HepG2 (cell line): ENCODE measurements around the gene ANAPC1. TPM values are rescaled to one million over a fixed set of nuclear protein-coding genes. Genes with fewer than 3 reads are reported as not detected.
"Not testable (repeated sequence)": the region's sequence is repeated elsewhere in the genome, so short reads cannot be mapped to it uniquely, and the experiment has no call there.

Source experiments
- ATAC-seq: fragments of 200-7000 bp; cut with Tn5 transposase; 3 replicates; pipeline ENCODE4 v1.9.1; 2020; ENCODE audit warnings: mild to moderate bottlenecking, moderate library complexity
- BruUV-seq: library from RNA; stranded (reverse); fragments of 400-500 nt; replicated peaks from 2 replicates; lab custom pipeline; 2021; lab: Mats Ljungman, UMichigan
- CTCF ChIA-PET: fragments of 300-600 bp; formaldehyde crosslinking; extraction: SDS; loops from one replicate; lab custom pipeline; 2021; ENCODE audit warnings: low total read pairs, inconsistent platforms, low intra/inter-chr PET ratio; lab: Yijun Ruan, JAX
- POLR2A ChIA-PET: fragments of 350-600 bp; sonication (Branson Sonifier 250); formaldehyde crosslinking; loops from one replicate; lab custom pipeline; 2020; ENCODE audit warnings: antibody characterized with exemption, inconsistent platforms; lab: Yijun Ruan, JAX
- DNase-seq: peaks from one replicate; pipeline ENCODE4 v3.0.0-alpha.2; 2015; ENCODE audit warnings: low spot score
- FAIRE-seq: peaks from 3 replicates; lab custom pipeline; 2011; peaks lifted over from hg19 to GRCh38; lab: Jason Lieb, UNC
- H2AFZ ChIP-seq: one replicate; pipeline ENCODE4 v1.6.1; 2011; ENCODE audit warnings: low read length, inconsistent platforms
- H3K27ac ChIP-seq: fragments of 300-600 bp; 3 replicates; pipeline ENCODE4 v1.8.0; 2011; ENCODE audit warnings: mixed run types, mild to moderate bottlenecking, mixed read lengths, low read length, inconsistent platforms; ENCODE audit not compliant: insufficient read depth; ENCODE audit errors: extremely low read length
- H3K27me3 ChIP-seq, 2 experiments: fragments of 200-600 bp in 1 of 2; 2 replicates in 1 of 2; 3 replicates in 1 of 2; pipeline versions ENCODE4 v1.6.0 to v1.8.0; 2011; ENCODE audit warnings: low read length in 2 of 2, mild to moderate bottlenecking in 2 of 2, moderate library complexity in 2 of 2, inconsistent platforms in 1 of 2; ENCODE audit not compliant: insufficient read depth in 2 of 2, control insufficient read depth in 1 of 2
- H3K36me3 ChIP-seq, 2 experiments: fragments of 200-600 bp in 1 of 2; replicated peaks in 1 of 2; 2 replicates in 1 of 2; 3 replicates in 1 of 2; pipeline versions ENCODE4 v1.5.1 to v1.8.0; 2011; ENCODE audit warnings: low read length in 2 of 2, inconsistent platforms in 1 of 2; ENCODE audit not compliant: insufficient read depth in 2 of 2, control insufficient read depth in 1 of 2
- H3K4me1 ChIP-seq: 2 replicates; pipeline ENCODE4 v1.5.1; 2012; ENCODE audit warnings: low read length, inconsistent platforms; ENCODE audit not compliant: insufficient read depth
- H3K4me2 ChIP-seq: 2 replicates; pipeline ENCODE4 v1.6.0; 2011; ENCODE audit warnings: low read depth, low read length, inconsistent platforms
- H3K4me3 ChIP-seq, 3 experiments: fragments of 200-600 bp in 1 of 3; sonication (generic), shearing (Covaris generic) in 1 of 3; replicated peaks in 1 of 3; 2 replicates each; pipeline ENCODE4 v1.5.1; 2011 to 2016; ENCODE audit warnings: low read length in 3 of 3, inconsistent platforms in 2 of 3, low read depth in 2 of 3, mild to moderate bottlenecking in 2 of 3, control low read depth in 1 of 3, mixed read lengths in 1 of 3; ENCODE audit not compliant: insufficient read depth in 1 of 3
- H3K79me2 ChIP-seq: one replicate; pipeline ENCODE4 v1.6.1; 2011; ENCODE audit warnings: low read length, inconsistent platforms; ENCODE audit not compliant: insufficient read depth
- H3K9ac ChIP-seq: 2 replicates; pipeline ENCODE4 v1.6.0; 2011; ENCODE audit warnings: mild to moderate bottlenecking, low read depth, low read length, inconsistent platforms; ENCODE audit not compliant: insufficient read depth
- H3K9me3 ChIP-seq: 2 replicates; pipeline ENCODE4 v1.5.1; 2012; ENCODE audit warnings: mild to moderate bottlenecking, low read length
- H4K20me1 ChIP-seq: 2 replicates; pipeline ENCODE4 v1.6.0; 2011; ENCODE audit warnings: inconsistent platforms, mild to moderate bottlenecking, low read length, moderate library complexity; ENCODE audit not compliant: insufficient read depth
- STAG1 ChIP-seq: sonication (generic); formaldehyde crosslinking; IDR thresholded peaks from 2 replicates; pipeline ENCODE4 v1.4.0; 2020; ENCODE audit warnings: missing genetic modification reagents
- WGBS: methylation state at CpG from one replicate; pipeline ENCODE4 v1.1.6; 2017; ENCODE audit warnings: low lambda C conversion rate; 5-methylcytosine and 5-hydroxymethylcytosine counted together
- in situ Hi-C: cut with HindIII; loops from 2 replicates; pipeline ENCODE4 v1.10.0; 2017; ENCODE audit warnings: low pct_unique_long_range_greater_than_20kb; ENCODE audit not compliant: extremely low pct_ligation_motif_present
- intact Hi-C: fragments of 100-400 bp; cut with micrococcal nuclease; formaldehyde crosslinking; loops from one replicate; pipeline ENCODE4 v1.10.0; 2022; ENCODE audit not compliant: unreplicated experiment
- polyA plus RNA-seq, 8 experiments: library from polyadenylated mRNA; depleted of rRNA in 3 of 8; stranded (reverse) in 7 of 8; unstranded in 1 of 8; fragments of >200 nt; fragmentation: Illumina TruSeq in 4 of 8; extraction: Trizol in 4 of 8; gene quantifications; 2 replicates each; pipeline versions ENCODE4 v1.2.1 to v1.2.3, GENCODE V29; 2011 to 2016; ENCODE audit warnings: low read depth in 4 of 8, missing spikeins in 1 of 8, mixed read lengths in 1 of 8; ENCODE audit not compliant: insufficient read depth in 1 of 8
- total RNA-seq, 5 experiments: library from RNA; depleted of rRNA; stranded (reverse); fragments of >200 nt; fragmentation: Illumina TruSeq; extraction: Trizol; gene quantifications; 2 replicates each; pipeline ENCODE4 v1.2.3, GENCODE V29; 2016; ENCODE audit warnings: low read depth in 1 of 5
- TF ChIP-seq, protein P1 (sequence below): sonication (generic); formaldehyde crosslinking; IDR thresholded peaks from 2 replicates; pipeline ENCODE4 v1.5.0; 2020; ENCODE audit warnings: mild to moderate bottlenecking, missing genetic modification reagents, moderate library complexity

The ANAPC1 gene
- total and polyA plus RNA-seq, 2 of the 13 experiments (the other 11 are each of a cell fraction or from before 2014, with no cell fraction given), result 50.0 to 89.7 TPM

DNA sequence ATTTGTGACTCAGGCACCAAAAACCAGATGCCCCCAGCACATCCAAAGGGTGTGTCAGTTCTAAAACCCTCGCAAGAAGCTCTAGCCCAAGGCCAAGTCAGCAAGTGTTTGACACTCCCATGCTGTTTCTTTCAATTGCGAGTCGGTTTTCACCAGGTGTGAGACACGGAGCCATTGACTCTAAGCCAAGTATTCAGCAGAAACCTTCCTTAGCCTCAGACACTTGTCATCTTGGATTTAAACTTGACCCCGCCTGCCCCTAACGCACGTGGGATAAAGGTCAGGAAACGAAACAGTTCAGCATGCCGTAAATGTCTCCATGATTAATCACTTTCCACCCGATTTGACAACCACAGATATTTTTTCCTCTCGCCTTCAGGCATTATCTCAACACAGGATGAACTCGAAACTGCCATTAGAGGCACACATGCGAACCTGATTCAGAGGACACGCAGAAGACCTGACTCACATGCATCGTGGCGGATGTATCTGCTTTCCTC lies 156.3 kb downstream of the ANAPC1 start:
- H3K27ac ChIP-seq, H3K9me3 ChIP-seq, H4K20me1 ChIP-seq, H3K4me2 ChIP-seq, BruUV-seq, ATAC-seq, H3K4me1 ChIP-seq, H3K36me3 ChIP-seq, DNase-seq, H3K27me3 ChIP-seq, POLR2A ChIA-PET, CTCF ChIA-PET, H2AFZ ChIP-seq, intact Hi-C loops, in situ Hi-C loops, H3K79me2 ChIP-seq, FAIRE-seq, H3K9ac ChIP-seq, H3K4me3 ChIP-seq: not testable (repeated sequence)
- 52% methylated on average over 10 of the region's 16 CpGs for WGBS

DNA sequence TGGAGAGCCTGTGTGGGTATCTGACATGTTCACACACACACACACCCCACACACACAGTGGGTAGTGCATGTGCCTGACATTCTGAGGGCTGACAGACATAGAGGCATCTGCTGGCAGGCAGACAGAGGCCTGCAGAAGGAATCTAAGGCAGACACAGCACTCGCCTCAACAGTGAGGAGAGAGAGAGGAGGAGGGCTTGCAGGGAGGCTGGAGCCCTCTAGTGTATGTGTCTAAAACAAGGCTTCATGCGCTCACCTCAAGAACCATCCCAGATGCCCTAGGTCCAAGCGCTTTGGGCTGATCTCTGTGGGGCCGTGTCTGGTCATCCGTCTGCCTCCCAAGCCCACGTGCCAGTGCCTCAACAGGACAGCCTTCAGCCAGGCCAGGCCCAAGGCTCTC lies 158.3 kb downstream of the ANAPC1 start:
- H3K4me3 ChIP-seq, H3K79me2 ChIP-seq, H2AFZ ChIP-seq, H3K27me3 ChIP-seq, BruUV-seq, H3K4me2 ChIP-seq, H3K9ac ChIP-seq, H3K27ac ChIP-seq, H4K20me1 ChIP-seq, CTCF ChIA-PET, POLR2A ChIA-PET, H3K36me3 ChIP-seq, H3K4me1 ChIP-seq, intact Hi-C loops, H3K9me3 ChIP-seq, in situ Hi-C loops: not testable (repeated sequence)
- DNase-seq (peak; percentile 43), FAIRE-seq (peak; percentile 40), ATAC-seq (peak; percentile 97)
- TF ChIP-seq, protein P1, sequence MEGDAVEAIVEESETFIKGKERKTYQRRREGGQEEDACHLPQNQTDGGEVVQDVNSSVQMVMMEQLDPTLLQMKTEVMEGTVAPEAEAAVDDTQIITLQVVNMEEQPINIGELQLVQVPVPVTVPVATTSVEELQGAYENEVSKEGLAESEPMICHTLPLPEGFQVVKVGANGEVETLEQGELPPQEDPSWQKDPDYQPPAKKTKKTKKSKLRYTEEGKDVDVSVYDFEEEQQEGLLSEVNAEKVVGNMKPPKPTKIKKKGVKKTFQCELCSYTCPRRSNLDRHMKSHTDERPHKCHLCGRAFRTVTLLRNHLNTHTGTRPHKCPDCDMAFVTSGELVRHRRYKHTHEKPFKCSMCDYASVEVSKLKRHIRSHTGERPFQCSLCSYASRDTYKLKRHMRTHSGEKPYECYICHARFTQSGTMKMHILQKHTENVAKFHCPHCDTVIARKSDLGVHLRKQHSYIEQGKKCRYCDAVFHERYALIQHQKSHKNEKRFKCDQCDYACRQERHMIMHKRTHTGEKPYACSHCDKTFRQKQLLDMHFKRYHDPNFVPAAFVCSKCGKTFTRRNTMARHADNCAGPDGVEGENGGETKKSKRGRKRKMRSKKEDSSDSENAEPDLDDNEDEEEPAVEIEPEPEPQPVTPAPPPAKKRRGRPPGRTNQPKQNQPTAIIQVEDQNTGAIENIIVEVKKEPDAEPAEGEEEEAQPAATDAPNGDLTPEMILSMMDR (CRISPR knock-in tag), result peak; percentile 27; the same call in 1 of the 2 replicates
- TF ChIP-seq STAG1 (CRISPR knock-in tag), result peak; percentile 71
- WGBS, result 0% methylated on average over 2 of the region's 6 CpGs

DNA sequence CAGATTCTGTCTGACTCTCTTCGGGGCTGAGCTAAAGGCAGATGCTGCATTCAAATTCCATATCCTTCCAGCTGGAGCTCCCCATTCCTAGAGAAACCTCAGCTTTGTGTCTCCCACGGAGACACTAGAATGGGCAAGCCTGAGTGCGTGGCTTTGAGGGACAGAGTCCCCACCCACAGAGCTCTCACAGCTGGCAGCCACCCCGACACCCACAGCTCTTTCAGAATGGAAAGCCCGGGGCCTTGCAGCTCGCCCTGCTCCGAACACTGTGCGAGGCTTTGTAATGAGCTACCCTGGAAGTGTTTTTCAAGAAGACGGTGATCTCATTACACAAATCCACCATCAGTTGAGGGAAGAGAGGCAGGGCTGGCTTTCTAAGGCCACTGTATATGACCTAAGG lies 164.4 kb downstream of the ANAPC1 start:
- H2AFZ ChIP-seq, in situ Hi-C loops, FAIRE-seq, H3K27ac ChIP-seq, BruUV-seq, H3K4me1 ChIP-seq, H3K36me3 ChIP-seq, CTCF ChIA-PET, H3K9me3 ChIP-seq, H3K79me2 ChIP-seq, H3K4me3 ChIP-seq, intact Hi-C loops, ATAC-seq, DNase-seq, H3K27me3 ChIP-seq, H4K20me1 ChIP-seq, H3K4me2 ChIP-seq, POLR2A ChIA-PET, H3K9ac ChIP-seq: not testable (repeated sequence)
- WGBS, result 53% methylated on average over 3 of the region's 9 CpGs
